Stomach smooth muscle (tissue), 2 donors: ENCODE data around the gene PRPF38A.

ENCODE experiments used
- H3K27ac ChIP-seq: one replicate; pipeline ENCODE4 v1.7.0; 2013; ENCODE audit warnings: mild to moderate bottlenecking, low read length, inconsistent platforms
- H3K27me3 ChIP-seq, 2 donors: one replicate each; pipeline ENCODE4 v1.7.0; 2013; ENCODE audit warnings: low read length in 2 of 2; ENCODE audit not compliant: insufficient read depth in 2 of 2, control insufficient read depth in 1 of 2
- H3K36me3 ChIP-seq, 2 donors: one replicate each; pipeline ENCODE4 v1.7.0; 2013; ENCODE audit warnings: low read length in 2 of 2; ENCODE audit not compliant: control insufficient read depth in 2 of 2, insufficient read depth in 2 of 2
- H3K4me1 ChIP-seq: one replicate; pipeline ENCODE4 v1.7.0; 2013; ENCODE audit warnings: low read length; ENCODE audit not compliant: control insufficient read depth, insufficient read depth
- H3K4me3 ChIP-seq, 2 donors: one replicate each; pipeline ENCODE4 v1.7.0; 2013; ENCODE audit warnings: low read length in 2 of 2
- H3K9ac ChIP-seq, 2 donors: one replicate each; pipeline ENCODE4 v1.7.0; 2013; ENCODE audit warnings: low read length in 2 of 2, mild to moderate bottlenecking in 1 of 2
- H3K9me3 ChIP-seq, 2 donors: one replicate each; pipeline ENCODE4 v1.7.0; 2013; ENCODE audit warnings: low read length in 2 of 2; ENCODE audit not compliant: control insufficient read depth in 2 of 2
- donor health status: healthy.
- donor health status: Pancreatic carcinoma.

The PRPF38A gene

DNA sequence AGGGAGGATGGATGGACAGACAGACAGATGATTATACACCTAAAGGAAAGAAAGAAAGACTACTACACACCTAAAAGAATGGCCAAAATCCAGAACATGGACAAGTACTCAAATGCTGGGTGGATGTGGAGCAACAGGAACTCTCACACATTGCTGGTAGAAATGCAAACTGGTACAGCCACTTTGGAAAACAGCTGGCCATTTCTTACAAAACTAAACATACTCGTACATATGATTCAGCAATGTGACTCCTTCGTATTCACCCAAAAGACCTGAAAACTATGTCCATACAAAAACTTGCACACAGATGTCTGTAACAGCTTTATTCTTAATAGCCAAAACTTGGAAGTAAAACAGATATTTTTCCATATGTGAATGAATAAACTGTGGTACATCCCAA, 51.3 kb downstream of the PRPF38A start:
- H3K27ac ChIP-seq, result no peak overlapping the region
- no peak overlapping the region for H3K9ac ChIP-seq
- H3K9me3 ChIP-seq, result no peaks in the 10 kb centered on the region
- H3K4me1 ChIP-seq, result no peaks in the 10 kb centered on the region
- H3K36me3 ChIP-seq, result peaks cover 0 to 5% of the 10 kb centered on the region in 2 donors
- no peaks in the 10 kb centered on the region for H3K27me3 ChIP-seq
- H3K4me3 ChIP-seq, result no peak overlapping the region

- H3K27me3 ChIP-seq, result no peaks in the 10 kb centered on the region
- H3K9ac ChIP-seq, result no peak overlapping the region
- H3K27ac ChIP-seq, result no peak overlapping the region
- H3K36me3 ChIP-seq, result peaks cover 0 to 5% of the 10 kb centered on the region in 2 donors
- H3K9me3 ChIP-seq, result no peaks in the 10 kb centered on the region
- H3K4me1 ChIP-seq, result no peaks in the 10 kb centered on the region
- no peak overlapping the region for H3K4me3 ChIP-seq
Observed at GRCh38 chr1:52460694-52461093, 56.3 kb downstream of the PRPF38A start.

DNA sequence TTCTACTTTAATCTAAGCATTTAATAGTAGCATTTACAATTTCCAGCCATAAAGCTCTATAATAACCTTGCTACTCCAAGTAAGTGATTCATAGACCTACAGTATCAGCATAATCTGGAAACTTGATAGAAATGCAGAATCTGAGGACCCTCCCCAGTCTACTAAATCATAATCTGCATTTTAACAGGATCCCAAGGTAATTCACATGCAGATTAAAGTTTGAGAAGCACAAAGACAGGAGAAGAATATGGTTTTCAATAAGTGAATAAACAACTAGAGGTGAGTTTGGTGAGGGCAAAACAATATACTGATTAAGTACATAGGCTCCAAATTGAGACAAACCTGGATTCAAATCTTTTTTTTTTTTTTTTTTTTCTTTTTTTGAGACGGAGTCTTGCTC, 57.4 kb downstream of the PRPF38A start:
- Histone ChIP-seq H3K9me3 (no peaks in the 10 kb centered on the region), H3K36me3 (peaks cover 0 to 5% of the 10 kb centered on the region in 2 donors), H3K4me1 (no peaks in the 10 kb centered on the region), H3K27ac (no peak overlapping the region), H3K4me3 (no peak overlapping the region), H3K9ac (no peak overlapping the region), H3K27me3 (no peaks in the 10 kb centered on the region)

DNA sequence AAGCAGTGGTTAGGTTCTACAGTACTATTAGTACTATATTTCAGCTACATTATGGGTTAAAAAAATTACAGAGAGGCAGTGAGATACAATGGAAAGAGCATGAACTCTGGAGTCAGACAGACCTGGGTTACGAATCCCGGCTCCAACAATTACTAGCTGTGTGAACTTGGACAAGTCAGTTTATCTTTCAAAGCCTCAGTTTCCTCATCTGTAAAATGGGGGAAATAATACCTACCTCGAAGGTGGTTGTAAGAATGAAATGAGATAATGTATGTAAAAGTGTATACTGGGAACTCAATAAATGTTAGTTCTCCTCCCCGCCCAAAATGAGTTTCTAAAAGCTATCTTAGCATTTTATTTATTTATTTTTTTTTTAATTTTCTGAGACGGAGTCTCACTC, 59.5 kb downstream of the PRPF38A start:
- H3K9me3 ChIP-seq, result no peaks in the 10 kb centered on the region
- H3K36me3 ChIP-seq, result peaks cover 0 to 5% of the 10 kb centered on the region in 2 donors
- no peak overlapping the region for H3K4me3 ChIP-seq
- no peaks in the 10 kb centered on the region for H3K27me3 ChIP-seq
- H3K9ac ChIP-seq, result no peak overlapping the region
- no peaks in the 10 kb centered on the region for H3K4me1 ChIP-seq
- no peak overlapping the region for H3K27ac ChIP-seq

DNA sequence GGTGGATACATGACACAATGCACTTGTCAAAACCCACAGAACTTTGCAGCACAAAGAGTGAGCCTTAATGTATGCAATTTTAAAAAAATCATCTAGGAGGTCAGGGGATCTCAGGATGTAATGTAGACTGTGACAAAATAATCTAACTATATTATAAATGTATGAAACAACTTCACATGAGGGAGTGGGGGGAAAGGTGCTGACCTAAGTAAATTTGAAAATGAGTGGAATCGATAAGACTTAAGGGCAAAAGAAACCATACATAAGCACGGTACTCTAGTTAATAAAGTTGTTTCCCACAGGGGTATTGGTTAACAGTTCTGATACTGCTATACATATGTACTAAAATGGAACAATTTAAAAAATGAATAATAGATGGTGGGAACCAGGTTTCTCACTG, 64.7 kb downstream of the PRPF38A start:
- Histone ChIP-seq H3K27ac (no peak overlapping the region), H3K4me1 (no peaks in the 10 kb centered on the region), H3K9ac (no peak overlapping the region), H3K9me3 (no peaks in the 10 kb centered on the region), H3K4me3 (no peak overlapping the region), H3K27me3 (no peaks in the 10 kb centered on the region), H3K36me3 (no peaks in the 10 kb centered on the region)
